RPMI7951 (cell line): ENCODE data around the gene PLD2. TPM values are rescaled to one million over a fixed set of nuclear protein-coding genes. Genes with fewer than 3 reads are reported as not detected.
"Not testable (repeated sequence)": the region's sequence is repeated elsewhere in the genome, so short reads cannot be mapped to it uniquely, and the experiment has no call there.

Source experiments
- DNase-seq: peaks from one replicate; pipeline ENCODE4 v3.0.0-alpha.2; 2012; ENCODE audit warnings: low read depth
- total RNA-seq: library from RNA; depleted of rRNA; stranded (reverse); fragments of >200 nt; shearing (Covaris generic); gene quantifications from 2 replicates; pipeline ENCODE4 v1.2.3, GENCODE V29; 2014; rRNA removed

Gene PLD2
- total RNA-seq, 1 experiment from 2014 or later: 12.1 TPM

DNA sequence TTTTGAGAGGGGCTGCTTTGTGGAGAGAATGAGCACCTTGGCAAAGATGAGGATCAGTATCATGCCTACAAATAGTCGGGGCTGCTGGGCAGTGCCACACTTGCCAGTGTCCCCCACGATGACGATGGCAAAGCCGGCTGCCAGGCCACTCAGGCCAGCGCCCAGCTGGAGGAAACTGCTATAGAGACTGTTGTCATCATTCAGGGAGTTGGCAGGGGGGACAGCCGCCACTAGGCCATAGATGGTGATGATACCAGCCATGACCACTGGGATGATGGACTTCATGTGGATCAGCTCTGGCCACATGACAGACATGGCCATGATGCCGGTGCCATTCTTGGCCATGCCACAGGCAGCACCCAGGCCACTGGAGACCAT lies 50.0 kb downstream of the PLD2 start:
- DNase-seq: no peak

DNA sequence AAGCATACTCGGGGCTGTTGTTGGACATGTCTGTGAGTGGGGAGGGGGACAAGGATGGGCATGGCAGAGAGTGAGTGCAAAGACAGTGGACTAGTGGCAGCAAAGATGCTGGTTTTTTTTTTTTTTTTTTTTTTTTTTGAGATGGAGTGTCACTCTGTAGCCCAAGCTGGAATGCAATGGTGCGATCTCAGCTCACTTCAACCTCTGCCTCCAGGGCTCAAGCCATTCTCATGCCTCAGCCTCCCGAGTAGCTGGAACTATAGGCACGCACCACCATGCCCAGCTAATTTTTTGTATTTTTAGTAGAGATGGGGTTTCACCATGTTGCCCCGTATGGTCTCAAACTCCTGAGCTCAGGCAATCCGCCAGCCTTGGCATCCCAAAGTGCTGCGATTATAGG lies 50.4 kb downstream of the PLD2 start:
- not testable (repeated sequence) for DNase-seq

DNA sequence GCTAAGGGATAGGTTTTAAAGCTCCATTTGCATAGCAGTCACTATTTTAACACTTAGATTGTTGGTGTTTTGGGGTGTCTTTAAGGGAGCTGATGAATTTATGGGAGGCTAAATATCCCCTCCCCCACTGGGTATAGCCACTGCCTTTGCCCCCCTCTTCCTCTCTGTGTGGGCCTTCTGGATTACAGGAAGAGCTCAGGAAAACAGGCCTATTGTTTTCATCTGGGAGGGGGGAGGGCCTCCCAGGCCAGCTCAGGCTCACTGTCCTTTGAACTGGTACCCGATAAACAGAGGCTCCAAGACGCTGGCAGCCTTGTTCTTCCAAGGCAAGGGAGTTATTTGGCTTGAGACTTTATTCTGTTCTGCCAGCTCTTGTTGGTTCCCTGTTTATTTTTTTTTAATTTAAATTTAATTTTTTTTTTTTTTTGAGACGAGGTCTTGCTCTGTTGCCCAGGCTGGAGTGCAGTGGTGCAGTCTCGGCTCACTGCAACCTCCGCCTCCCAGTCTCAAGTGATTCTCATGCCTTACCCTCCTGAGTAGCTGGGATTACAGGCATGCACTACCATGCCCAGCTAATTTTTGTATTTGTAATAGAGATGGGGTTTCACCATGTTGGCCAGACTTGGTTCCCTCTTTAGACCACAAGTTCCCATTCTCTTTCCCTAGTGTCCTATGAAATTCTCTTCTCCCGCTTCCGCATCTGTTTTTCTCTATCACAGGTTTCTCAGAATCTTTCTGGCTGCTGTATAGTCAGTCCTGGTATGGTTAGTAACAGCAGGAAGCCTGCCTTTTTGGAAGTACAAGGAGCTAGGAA lies 51.3 kb downstream of the PLD2 start:
- no peak for DNase-seq

DNA sequence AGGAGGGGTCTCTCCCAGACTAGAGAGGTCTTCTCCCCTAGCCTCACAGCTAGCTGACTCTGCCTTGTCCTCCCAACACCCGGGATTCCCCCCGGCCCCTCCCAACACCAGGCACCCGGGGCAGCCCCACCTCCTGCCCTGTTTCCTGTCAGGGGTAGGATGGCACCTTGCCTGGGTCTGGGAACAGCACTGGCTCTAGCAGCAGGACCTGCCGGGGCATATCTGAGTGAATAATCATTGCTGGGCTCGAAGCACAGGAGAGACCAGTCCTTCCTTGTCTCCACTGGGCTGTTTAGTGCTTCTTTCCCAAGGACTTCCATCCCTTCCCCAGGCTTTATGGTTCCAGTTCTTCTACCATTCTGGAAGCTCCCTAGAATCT lies 51.9 kb downstream of the PLD2 start:
- no peak for DNase-seq

DNA sequence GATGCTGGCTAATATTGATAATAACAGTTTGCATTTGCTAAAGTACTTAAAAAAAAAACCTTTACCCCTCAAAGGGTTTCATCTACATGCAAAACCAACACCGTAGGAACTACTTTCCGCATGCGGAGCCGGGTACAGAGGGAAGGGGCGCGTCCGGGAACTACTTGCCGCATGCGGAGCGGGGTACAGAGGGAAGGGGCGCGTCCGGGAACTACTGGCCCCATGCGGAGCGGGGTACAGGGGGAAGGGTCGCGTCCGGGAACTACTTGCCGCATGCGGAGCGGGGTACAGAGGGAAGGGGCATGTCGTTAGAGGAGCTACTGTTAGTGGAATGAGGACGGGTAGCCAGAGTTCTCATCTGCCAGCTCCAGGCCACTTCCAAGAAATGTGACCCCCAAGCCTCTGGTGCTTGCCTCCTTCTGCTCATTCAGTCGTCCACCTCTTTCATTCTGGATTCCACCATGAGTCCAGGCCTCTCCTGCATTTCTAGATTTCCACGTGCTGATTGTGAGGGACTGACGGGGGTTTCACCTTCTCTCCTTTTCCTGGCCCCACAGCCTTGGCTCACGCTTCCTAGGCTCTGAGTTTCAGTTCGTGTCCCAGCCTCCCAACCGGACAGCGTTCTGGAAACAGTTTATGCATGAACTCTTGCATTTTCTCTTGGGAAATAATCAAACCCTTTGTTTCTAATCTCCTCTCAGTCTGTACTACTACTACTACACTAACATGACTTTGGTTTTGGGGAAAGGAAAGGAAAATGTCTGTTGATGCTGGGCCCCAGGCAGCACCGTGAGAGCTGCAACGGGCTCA lies 53.1 kb downstream of the PLD2 start:
- no peak for DNase-seq

DNA sequence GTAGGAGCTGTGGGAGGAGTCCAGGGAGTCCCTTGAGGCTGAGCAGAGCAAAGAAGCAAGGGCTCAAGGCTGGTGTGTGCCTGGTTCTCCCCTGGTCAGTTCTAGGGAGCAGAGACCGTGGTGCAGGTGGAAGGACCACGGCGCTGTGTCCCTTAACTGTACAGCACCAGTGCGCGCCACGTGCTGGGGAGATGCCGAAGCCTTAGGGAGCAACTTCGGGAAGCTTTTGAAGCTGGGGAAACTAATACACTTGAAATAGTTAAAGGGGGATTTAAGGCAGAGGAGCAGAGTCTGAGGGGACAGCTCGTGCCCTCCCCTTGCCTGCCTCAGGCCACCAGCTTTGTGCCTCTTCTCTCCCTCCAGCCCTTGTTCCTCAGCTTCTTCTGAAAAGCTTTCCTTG lies 53.7 kb downstream of the PLD2 start:
- no peak for DNase-seq

DNA sequence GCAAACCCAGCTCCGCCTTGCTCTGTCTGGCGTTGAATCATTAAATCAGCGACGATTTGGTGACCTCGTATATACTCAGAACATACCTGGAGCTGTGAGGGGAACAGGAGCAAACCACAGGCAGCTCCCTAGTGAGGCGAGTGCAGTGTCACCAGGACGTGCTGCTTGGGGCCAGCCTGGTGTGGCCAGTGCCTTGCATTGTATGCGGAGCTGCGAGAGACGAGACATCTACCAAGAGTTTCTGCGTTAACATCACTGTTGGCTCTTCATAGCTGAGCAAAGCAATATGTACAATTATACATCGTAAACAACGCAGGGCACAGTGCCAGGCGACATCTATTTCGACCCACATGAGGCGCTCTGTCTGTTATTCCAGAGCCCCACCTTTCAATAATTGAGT lies 54.1 kb downstream of the PLD2 start:
- DNase-seq: no peak

DNA sequence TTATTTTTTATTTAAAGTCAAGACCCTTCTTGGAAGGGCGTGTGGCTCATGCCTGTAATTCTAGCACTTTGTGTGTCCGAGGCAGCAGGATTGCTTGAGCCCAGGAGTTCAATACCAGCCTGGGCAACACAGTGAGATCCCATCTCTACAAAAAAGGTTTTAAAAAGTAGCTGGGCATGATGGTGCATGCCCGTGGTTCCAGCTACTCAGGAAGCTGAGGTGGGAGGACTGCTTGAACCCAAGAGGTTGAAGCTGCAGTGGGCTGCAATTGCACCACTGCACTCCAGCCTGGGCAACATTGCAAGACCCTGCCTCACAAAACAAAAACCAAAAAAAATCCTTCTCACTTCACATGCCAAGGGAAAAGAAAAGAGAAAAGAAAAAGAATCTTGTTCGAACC lies 55.8 kb downstream of the PLD2 start:
- no peak for DNase-seq

GRCh38 chr17:4863321-4863720 lies 56.4 kb downstream of the PLD2 start:
- no peak for DNase-seq

- not testable (repeated sequence) for DNase-seq
These were observed 60.6 kb downstream of the PLD2 start for GRCh38 chr17:4867535-4867934.

DNA sequence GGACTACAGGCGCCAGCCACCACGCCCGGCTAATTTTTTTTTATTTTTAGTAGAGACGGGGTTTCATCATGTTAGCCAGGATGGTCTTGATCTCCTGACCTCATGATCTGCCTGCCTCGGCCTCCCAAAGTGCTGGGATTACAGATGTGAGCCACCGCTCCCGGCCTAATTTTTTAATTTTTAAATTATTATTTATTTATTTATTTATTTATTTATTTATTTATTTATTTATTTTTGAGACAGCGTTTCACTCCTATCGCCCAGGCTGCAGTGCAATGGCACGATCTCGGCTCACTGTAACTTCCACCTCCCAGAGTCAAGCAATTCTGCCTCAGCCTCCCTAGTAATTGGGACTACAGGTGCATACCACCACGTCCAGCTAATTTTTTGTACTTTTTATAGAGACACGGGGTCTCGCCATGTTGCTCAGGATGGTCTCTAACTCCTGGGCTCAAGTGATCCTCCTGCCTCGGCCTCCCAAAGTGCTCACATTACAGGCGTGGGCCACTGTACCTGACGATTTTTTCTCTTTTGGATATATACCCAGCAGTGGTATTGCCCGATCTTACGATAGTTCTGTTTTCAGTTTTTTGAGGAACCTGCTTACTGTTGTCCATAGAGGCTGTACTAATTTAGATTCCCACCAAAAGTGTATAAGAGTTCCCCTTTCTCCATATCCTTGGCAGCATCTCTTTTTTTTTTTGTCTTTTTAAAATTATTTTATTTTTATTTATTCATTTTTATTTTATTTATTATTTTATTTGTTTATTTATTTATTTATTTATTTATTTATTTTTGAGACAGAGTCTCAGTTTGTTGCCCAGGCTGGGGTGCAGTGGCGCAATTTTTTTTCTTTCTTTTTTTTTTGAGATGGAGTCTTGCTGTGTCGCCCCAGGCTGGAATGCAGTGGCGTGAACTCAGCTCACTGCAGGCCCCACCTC lies 62.4 kb downstream of the PLD2 start:
- not testable (repeated sequence) for DNase-seq

DNA sequence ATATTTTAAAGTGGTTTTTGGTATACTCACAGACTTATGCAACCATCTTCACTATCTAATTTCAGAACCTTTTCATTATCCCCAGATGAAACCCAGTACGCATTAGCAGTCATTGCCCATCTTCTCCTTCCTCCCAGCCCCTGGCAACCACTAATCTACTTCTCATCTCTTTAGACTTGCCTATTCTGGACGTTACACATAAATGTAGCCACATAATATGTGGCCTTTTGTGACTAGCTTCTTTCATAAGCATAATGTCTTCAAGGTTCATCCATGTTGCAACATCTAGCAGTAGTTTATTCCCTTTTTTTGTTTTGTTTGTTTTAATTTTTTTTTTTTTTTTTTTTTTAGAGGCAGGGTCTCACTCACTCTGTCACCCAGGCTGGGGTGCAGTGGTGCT lies 63.9 kb downstream of the PLD2 start:
- DNase-seq: no peak

- no peak for DNase-seq
These were observed 65.8 kb downstream of the PLD2 start for GRCh38 chr17:4872786-4873185.

Other genes with a start within 250 kb of the PLD2 start
- gene GGT6, start 246.6 kb upstream of the PLD2 start, total RNA-seq: not detected in 2 replicates
- not detected in 2 replicates for gene SMTNL2, start 222.6 kb upstream of the PLD2 start, total RNA-seq
- not detected in 2 replicates for gene ALOX15, start 165.5 kb upstream of the PLD2 start, total RNA-seq
- gene PELP1, start 103.0 kb upstream of the PLD2 start, total RNA-seq: 8.8 and 23.7 TPM in 2 replicates
- gene ARRB2, start 96.5 kb upstream of the PLD2 start, total RNA-seq: 10.6 and 14.3 TPM in 2 replicates
- 25.4 and 26.4 TPM in 2 replicates for gene MED11, start 75.7 kb upstream of the PLD2 start, total RNA-seq
- gene ZMYND15, start 67.3 kb upstream of the PLD2 start, total RNA-seq: not detected in 2 replicates
- 0.12 and 0.29 TPM in 2 replicates for gene CXCL16, start 67.2 kb upstream of the PLD2 start, total RNA-seq
- not detected in 2 replicates for gene TM4SF5, start 35.3 kb upstream of the PLD2 start, total RNA-seq
- gene VMO1, start 20.8 kb upstream of the PLD2 start, total RNA-seq: 0.96 and 1.3 TPM in 2 replicates
- gene GLTPD2, start 18.2 kb upstream of the PLD2 start, total RNA-seq: not detected in 2 replicates
- gene PSMB6, start 11.0 kb upstream of the PLD2 start, total RNA-seq: 319 and 393 TPM in 2 replicates
- 11.0 and 11.1 TPM in 2 replicates for gene MINK1, start 26.2 kb downstream of the PLD2 start, total RNA-seq
- gene C17orf107, start 92.4 kb downstream of the PLD2 start, total RNA-seq: 0.12 and 0.20 TPM in 2 replicates
- gene CHRNE, start 95.9 kb downstream of the PLD2 start, total RNA-seq: not detected in 2 replicates
- gene GP1BA, start 125.1 kb downstream of the PLD2 start, total RNA-seq: not detected in 2 replicates
- 45.3 and 71.5 TPM in 2 replicates for gene SLC25A11, start 132.9 kb downstream of the PLD2 start, total RNA-seq
- 24.0 and 25.2 TPM in 2 replicates for gene RNF167, start 133.1 kb downstream of the PLD2 start, total RNA-seq
- gene PFN1, start 141.4 kb downstream of the PLD2 start, total RNA-seq: 894 and 1,372 TPM in 2 replicates
- gene ENO3, start 144.0 kb downstream of the PLD2 start, total RNA-seq: 2.3 and 2.9 TPM in 2 replicates
- gene SPAG7, start 160.7 kb downstream of the PLD2 start, total RNA-seq: 33.2 and 35.9 TPM in 2 replicates
- gene CAMTA2, start 180.5 kb downstream of the PLD2 start, total RNA-seq: 2.9 and 3.9 TPM in 2 replicates
- 0.24 TPM in 1 of 2 replicates, not detected in the other for gene INCA1, start 190.4 kb downstream of the PLD2 start, total RNA-seq
- gene KIF1C, start 190.8 kb downstream of the PLD2 start, total RNA-seq: 21.4 and 32.9 TPM in 2 replicates
- not detected in 2 replicates for gene SLC52A1, start 228.3 kb downstream of the PLD2 start, total RNA-seq